Activated naive CD4-positive, alpha-beta T cell treated with Interleukin-2 at 50 U/mL for 16 hours (primary cell): ENCODE measurements around the gene PRKCA.
A peak's percentile ranks its signal among the peaks of the same experiment; 100 is the strongest.

Source experiments
- DNase-seq: peaks from one replicate; pipeline ENCODE4 v3.0.0-alpha.2; 2020

PRKCA gene

GRCh38 chr17:66633317-66633965 is 331.0 kb downstream of the PRKCA start:
- peak; percentile 36 for DNase-seq

- DNase-seq: no peak
These were observed 331.8 kb downstream of the PRKCA start for GRCh38 chr17:66634193-66634592.

- no peak for DNase-seq
These were observed 333.1 kb downstream of the PRKCA start for GRCh38 chr17:66635386-66636045.

- DNase-seq: no peak
These were observed 333.7 kb downstream of the PRKCA start for GRCh38 chr17:66636111-66636510.

- DNase-seq: no peak
These were observed 335.1 kb downstream of the PRKCA start for GRCh38 chr17:66637491-66637890.

- DNase-seq: no peak
These were observed 336.5 kb downstream of the PRKCA start for GRCh38 chr17:66638707-66639479.

GRCh38 chr17:66643815-66644710 is 341.6 kb downstream of the PRKCA start:
- DNase-seq: no peak

- DNase-seq: no peak
These were observed 342.8 kb downstream of the PRKCA start for GRCh38 chr17:66645259-66645658.

- no peak for DNase-seq
These were observed 345.1 kb downstream of the PRKCA start for GRCh38 chr17:66647391-66647983.

- DNase-seq: no peak
These were observed 347.6 kb downstream of the PRKCA start for GRCh38 chr17:66649818-66650543.

GRCh38 chr17:66650544-66650877 is 348.1 kb downstream of the PRKCA start:
- no peak for DNase-seq

GRCh38 chr17:66652840-66653507 is 350.6 kb downstream of the PRKCA start:
- DNase-seq: no peak

GRCh38 chr17:66654106-66654740 is 351.8 kb downstream of the PRKCA start:
- no peak for DNase-seq

- no peak for DNase-seq
These were observed 352.4 kb downstream of the PRKCA start for GRCh38 chr17:66654764-66655163.

GRCh38 chr17:66655461-66655860 is 353.0 kb downstream of the PRKCA start:
- DNase-seq: no peak

GRCh38 chr17:66655861-66656260 is 353.4 kb downstream of the PRKCA start:
- peak; percentile 76 for DNase-seq

GRCh38 chr17:66661411-66662256 is 359.2 kb downstream of the PRKCA start:
- no peak for DNase-seq

GRCh38 chr17:66662496-66662895 is 360.1 kb downstream of the PRKCA start:
- no peak for DNase-seq

GRCh38 chr17:66663041-66663606 is 360.7 kb downstream of the PRKCA start:
- DNase-seq: no peak

- DNase-seq: no peak
These were observed 361.9 kb downstream of the PRKCA start for GRCh38 chr17:66664336-66664735.
